Measurements from ENCODE around the gene USP47.
A peak's percentile ranks its signal among the peaks of the same experiment; 100 is the strongest.

USP47 gene

GRCh38 chr11:11857769-11858168, 16.0 kb downstream of the USP47 start:
- FAIRE-seq = no peak
- no peak for DNase-seq (ENCODE audit: insufficient read length, low spot score)
- TF ChIP-seq TAF1 (IDR thresholded peaks at IDR 0.05; ENCODE audit: low read depth, low read length) (no peak), POLR2A (IDR thresholded peaks at IDR 0.05; ENCODE audit: low read depth, low read length) (no peak), PAX5 (IDR thresholded peaks at IDR 0.05; ENCODE audit: insufficient read depth, low read length, severe bottlenecking) (no peak), POU2F2 (IDR thresholded peaks at IDR 0.05; ENCODE audit: low read depth, low read length) (no peak), SPI1 (IDR thresholded peaks at IDR 0.05; ENCODE audit: low read depth, low read length) (no peak), POLR2AphosphoS5 (IDR thresholded peaks at IDR 0.05; ENCODE audit: low read depth, low read length) (no peak)

GRCh38 chr11:11858676-11859075, 16.9 kb downstream of the USP47 start:
- FAIRE-seq = no peak
- DNase-seq (ENCODE audit: insufficient read length, low spot score) = no peak
- no peak for TF ChIP-seq POU2F2 (IDR thresholded peaks at IDR 0.05; ENCODE audit: low read depth, low read length)
- no peak for TF ChIP-seq TAF1 (IDR thresholded peaks at IDR 0.05; ENCODE audit: low read depth, low read length)
- TF ChIP-seq PAX5 (IDR thresholded peaks at IDR 0.05; ENCODE audit: insufficient read depth, low read length, severe bottlenecking) = no peak
- TF ChIP-seq POLR2A (IDR thresholded peaks at IDR 0.05; ENCODE audit: low read depth, low read length) = no peak

GRCh38 chr11:11860103-11860979, 18.6 kb downstream of the USP47 start:
- DNase-seq (ENCODE audit: insufficient read length, low spot score) (no peak), FAIRE-seq (no peak)
- TF ChIP-seq POU2F2 (IDR thresholded peaks at IDR 0.05; ENCODE audit: low read depth, low read length) (no peak), SPI1 (IDR thresholded peaks at IDR 0.05; ENCODE audit: low read depth, low read length) (no peak), TAF1 (IDR thresholded peaks at IDR 0.05; ENCODE audit: low read depth, low read length) (no peak), POLR2AphosphoS5 (IDR thresholded peaks at IDR 0.05; ENCODE audit: low read depth, low read length) (no peak), POLR2A (IDR thresholded peaks at IDR 0.05; ENCODE audit: low read depth, low read length) (no peak), PAX5 (IDR thresholded peaks at IDR 0.05; ENCODE audit: insufficient read depth, low read length, severe bottlenecking) (no peak)

- FAIRE-seq (no peak), DNase-seq (ENCODE audit: insufficient read length, low spot score) (no peak)
- TF ChIP-seq POLR2AphosphoS5 (IDR thresholded peaks at IDR 0.05; ENCODE audit: low read depth, low read length) = no peak
- no peak for TF ChIP-seq SPI1 (IDR thresholded peaks at IDR 0.05; ENCODE audit: low read depth, low read length)
- TF ChIP-seq TAF1 (IDR thresholded peaks at IDR 0.05; ENCODE audit: low read depth, low read length) = no peak
- no peak for TF ChIP-seq POLR2A (IDR thresholded peaks at IDR 0.05; ENCODE audit: low read depth, low read length)
- no peak for TF ChIP-seq POU2F2 (IDR thresholded peaks at IDR 0.05; ENCODE audit: low read depth, low read length)
- TF ChIP-seq PAX5 (IDR thresholded peaks at IDR 0.05; ENCODE audit: insufficient read depth, low read length, severe bottlenecking) = no peak
Measured at GRCh38 chr11:11862999-11863398, 21.2 kb downstream of the USP47 start.

- TF ChIP-seq TAF1 (IDR thresholded peaks at IDR 0.05; ENCODE audit: low read depth, low read length) (no peak), SPI1 (IDR thresholded peaks at IDR 0.05; ENCODE audit: low read depth, low read length) (no peak), POU2F2 (IDR thresholded peaks at IDR 0.05; ENCODE audit: low read depth, low read length) (no peak), PAX5 (IDR thresholded peaks at IDR 0.05; ENCODE audit: insufficient read depth, low read length, severe bottlenecking) (no peak), POLR2AphosphoS5 (IDR thresholded peaks at IDR 0.05; ENCODE audit: low read depth, low read length) (no peak), POLR2A (IDR thresholded peaks at IDR 0.05; ENCODE audit: low read depth, low read length) (no peak)
- FAIRE-seq = no peak
- no peak for DNase-seq (ENCODE audit: insufficient read length, low spot score)
Measured at GRCh38 chr11:11864332-11864731, 22.6 kb downstream of the USP47 start.

GRCh38 chr11:11864803-11865202, 23.0 kb downstream of the USP47 start:
- FAIRE-seq (no peak), DNase-seq (ENCODE audit: insufficient read length, low spot score) (no peak)
- TF ChIP-seq TAF1 (IDR thresholded peaks at IDR 0.05; ENCODE audit: low read depth, low read length) (no peak), PAX5 (IDR thresholded peaks at IDR 0.05; ENCODE audit: insufficient read depth, low read length, severe bottlenecking) (no peak), POLR2A (IDR thresholded peaks at IDR 0.05; ENCODE audit: low read depth, low read length) (no peak), SPI1 (IDR thresholded peaks at IDR 0.05; ENCODE audit: low read depth, low read length) (peak; percentile 52), POLR2AphosphoS5 (IDR thresholded peaks at IDR 0.05; ENCODE audit: low read depth, low read length) (no peak), POU2F2 (IDR thresholded peaks at IDR 0.05; ENCODE audit: low read depth, low read length) (no peak)

- TF ChIP-seq SPI1 (IDR thresholded peaks at IDR 0.05; ENCODE audit: low read depth, low read length) (no peak), POLR2AphosphoS5 (IDR thresholded peaks at IDR 0.05; ENCODE audit: low read depth, low read length) (no peak), POLR2A (IDR thresholded peaks at IDR 0.05; ENCODE audit: low read depth, low read length) (no peak)
- DNase-seq (ENCODE audit: insufficient read length, low spot score) (no peak), FAIRE-seq (no peak)
Measured at GRCh38 chr11:11865449-11865848, 23.7 kb downstream of the USP47 start.

GRCh38 chr11:11866203-11866602, 24.4 kb downstream of the USP47 start:
- no peak for TF ChIP-seq PAX5 (IDR thresholded peaks at IDR 0.05; ENCODE audit: insufficient read depth, low read length, severe bottlenecking)
- TF ChIP-seq SPI1 (IDR thresholded peaks at IDR 0.05; ENCODE audit: low read depth, low read length) = no peak
- TF ChIP-seq TAF1 (IDR thresholded peaks at IDR 0.05; ENCODE audit: low read depth, low read length) = no peak
- no peak for TF ChIP-seq POLR2AphosphoS5 (IDR thresholded peaks at IDR 0.05; ENCODE audit: low read depth, low read length)
- no peak for TF ChIP-seq POLR2A (IDR thresholded peaks at IDR 0.05; ENCODE audit: low read depth, low read length)
- no peak for TF ChIP-seq POU2F2 (IDR thresholded peaks at IDR 0.05; ENCODE audit: low read depth, low read length)
- FAIRE-seq (no peak), DNase-seq (ENCODE audit: insufficient read length, low spot score) (no peak)

GRCh38 chr11:11867720-11868119, 25.9 kb downstream of the USP47 start:
- FAIRE-seq (no peak), DNase-seq (ENCODE audit: insufficient read length, low spot score) (no peak)
- no peak for TF ChIP-seq POLR2AphosphoS5 (IDR thresholded peaks at IDR 0.05; ENCODE audit: low read depth, low read length)

- FAIRE-seq (peak; percentile 5), DNase-seq (ENCODE audit: insufficient read length, low spot score) (no peak)
- peak; percentile 40 for TF ChIP-seq PAX5 (IDR thresholded peaks at IDR 0.05; ENCODE audit: insufficient read depth, low read length, severe bottlenecking)
- no peak for TF ChIP-seq POU2F2 (IDR thresholded peaks at IDR 0.05; ENCODE audit: low read depth, low read length)
Measured at GRCh38 chr11:11871991-11872401, 30.2 kb downstream of the USP47 start.

All from GM12891 (cell line).